ENCODE data around the gene TMEM184A. TPM values are rescaled to one million over a fixed set of nuclear protein-coding genes. Genes with fewer than 3 reads are reported as not detected.

TMEM184A gene
- total and polyA plus RNA-seq, 2 donors (not counting 1 experiment from before 2014, with no cell fraction given), result not detected

GRCh38 chr7:1566687-1567048 lies 10.7 kb upstream of the TMEM184A start:
- H3K36me3 ChIP-seq (replicated peaks in 1 of 2; ENCODE audit: control extremely low read depth in 1 of 2, control insufficient read depth in 1 of 2, extremely low read depth in 1 of 2, insufficient read depth in 2 of 2, low read length in 1 of 2), result peaks cover 0 to 6% of the 10 kb centered on the region in 2 experiments
- Mint-ChIP-seq H3K27me3 (peaks cover 4% of the 10 kb centered on the region), H3K9me3 (ENCODE audit: insufficient read depth) (no peaks in the 10 kb centered on the region), H3K4me3 (no peak overlapping the region), H3K27ac (no peak overlapping the region), H3K4me1 (peaks cover 11% of the 10 kb centered on the region)
- intact Hi-C loops (cut with micrococcal nuclease), result no loop called here
- DNase-seq (no peak), ATAC-seq (ENCODE audit: low read depth) (no peak)
- no peak overlapping the region for H3K27ac ChIP-seq (ENCODE audit: low read length in 2 of 2)
- 91% methylated on average over 12 of the region's 13 CpGs for WGBS (ENCODE audit: insufficient coverage)
- TF ChIP-seq EZH2 (IDR thresholded peaks at IDR 0.05; ENCODE audit: borderline replicate concordance, insufficient read depth, low read depth, low read length, poor library complexity, severe bottlenecking), result no peak
- no peak for TF ChIP-seq CTCF (IDR thresholded peaks at IDR 0.05)
- H3K4me1 ChIP-seq (ENCODE audit: control insufficient read depth in 2 of 2, insufficient read depth in 2 of 2, low read length in 2 of 2), result peaks cover 12 to 21% of the 10 kb centered on the region in 2 donors
- POLR2A ChIA-PET, result no interaction called here
- no peaks in the 10 kb centered on the region for H3K79me2 ChIP-seq (ENCODE audit: control insufficient read depth, insufficient read depth, low read length)
- H2AFZ ChIP-seq (ENCODE audit: insufficient read depth, low read depth, low read length, poor library complexity, severe bottlenecking), result no peak overlapping the region
- CTCF ChIA-PET, result no interaction called here
- H3K27me3 ChIP-seq (replicated peaks in 1 of 4; ENCODE audit: control extremely low read depth in 1 of 4, control insufficient read depth in 3 of 4, insufficient read depth in 4 of 4, low read length in 3 of 4), result no peaks in the 10 kb centered on the region
- no peaks in the 10 kb centered on the region for H4K20me1 ChIP-seq (ENCODE audit: control insufficient read depth, insufficient read depth, low read length, poor library complexity, severe bottlenecking)
- H3K4me2 ChIP-seq (replicated peaks; ENCODE audit: low read depth, low read length, poor library complexity, severe bottlenecking), result no peak overlapping the region
- H3K9me3 ChIP-seq (ENCODE audit: control extremely low read depth in 1 of 3, control insufficient read depth in 2 of 3, insufficient read depth in 1 of 3, low read length in 2 of 3), result no peaks in the 10 kb centered on the region
- H3K9ac ChIP-seq (ENCODE audit: low read length), result no peak overlapping the region
- no peak overlapping the region for H3K4me3 ChIP-seq (ENCODE audit: control extremely low read depth in 1 of 5, extremely low read depth in 1 of 5, insufficient read depth in 1 of 5, low read depth in 2 of 5, low read length in 4 of 5)

- Mint-ChIP-seq H3K27ac (no peak overlapping the region), H3K4me1 (peaks cover 5% of the 10 kb centered on the region), H3K9me3 (ENCODE audit: insufficient read depth) (no peaks in the 10 kb centered on the region), H3K4me3 (no peak overlapping the region), H3K27me3 (peaks cover 4% of the 10 kb centered on the region)
- POLR2A ChIA-PET, result no interaction called here
- Histone ChIP-seq H4K20me1 (ENCODE audit: control insufficient read depth, insufficient read depth, low read length, poor library complexity, severe bottlenecking) (no peaks in the 10 kb centered on the region), H2AFZ (ENCODE audit: insufficient read depth, low read depth, low read length, poor library complexity, severe bottlenecking) (no peak overlapping the region), H3K9ac (ENCODE audit: low read length) (no peak overlapping the region), H3K79me2 (ENCODE audit: control insufficient read depth, insufficient read depth, low read length) (no peaks in the 10 kb centered on the region), H3K4me2 (replicated peaks; ENCODE audit: low read depth, low read length, poor library complexity, severe bottlenecking) (no peak overlapping the region), H3K4me1 (ENCODE audit: control insufficient read depth in 2 of 2, insufficient read depth in 2 of 2, low read length in 2 of 2) (peaks cover 4 to 10% of the 10 kb centered on the region in 2 donors), H3K36me3 (replicated peaks in 1 of 2; ENCODE audit: control extremely low read depth in 1 of 2, control insufficient read depth in 1 of 2, extremely low read depth in 1 of 2, insufficient read depth in 2 of 2, low read length in 1 of 2) (peaks cover 0 to 6% of the 10 kb centered on the region in 2 experiments), H3K4me3 (ENCODE audit: control extremely low read depth in 1 of 5, extremely low read depth in 1 of 5, insufficient read depth in 1 of 5, low read depth in 2 of 5, low read length in 4 of 5) (no peak overlapping the region), H3K27me3 (replicated peaks in 1 of 4; ENCODE audit: control extremely low read depth in 1 of 4, control insufficient read depth in 3 of 4, insufficient read depth in 4 of 4, low read length in 3 of 4) (no peaks in the 10 kb centered on the region), H3K27ac (ENCODE audit: low read length in 2 of 2) (no peak overlapping the region), H3K9me3 (ENCODE audit: control extremely low read depth in 1 of 3, control insufficient read depth in 2 of 3, insufficient read depth in 1 of 3, low read length in 2 of 3) (no peaks in the 10 kb centered on the region)
- CTCF ChIA-PET, result no interaction called here
- TF ChIP-seq CTCF (IDR thresholded peaks at IDR 0.05) (no peak), EZH2 (IDR thresholded peaks at IDR 0.05; ENCODE audit: borderline replicate concordance, insufficient read depth, low read depth, low read length, poor library complexity, severe bottlenecking) (no peak)
- DNase-seq (no peak), ATAC-seq (ENCODE audit: low read depth) (no peak)
- intact Hi-C loops (cut with micrococcal nuclease), result no loop called here
- whole genome bisulfite sequencing (ENCODE audit: insufficient coverage), result 65% methylated on average over 22 of the region's 23 CpGs
Observed at GRCh38 chr7:1564603-1565022, 8.6 kb upstream of the TMEM184A start.

All from B cell (primary cell).